ENCODE data around the gene COL27A1. TPM values are rescaled to one million over a fixed set of nuclear protein-coding genes. Genes with fewer than 3 reads are reported as not detected.

COL27A1 gene
- polyA plus RNA-seq, 2 of the 4 experiments (the other 2 are of a cell fraction): 6.9 to 20.6 TPM

- ChIA-PET POLR2A (interaction anchor here (1.0 kb wide), 1 partner anchor 10 kb away, joined by 3 read pairs; no protein-coding TSS in a partner anchor), CTCF (interaction anchor here (0.8 to 10.0 kb wide), 14 partner anchors 9 to 208 kb away, joined by 3 to 191 read pairs (median 6); partner anchors contain the start of genes AMBP and COL27A1)
- H3K27ac ChIP-seq: peak overlapping the region; percentile 70 to 88
- H3K9me3 ChIP-seq: 0 out of 3 replicates have a peak, but pooled peaks cover under 1% of the 10 kb centered on the region
- no peak for ATAC-seq
- no peak overlapping the region for H3K4me3 ChIP-seq
- TF ChIP-seq RFX5 (IDR thresholded peaks at IDR 0.05) (no peak), FOSB (CRISPR knock-in tag; IDR thresholded peaks at IDR 0.05) (no peak), MAZ (IDR thresholded peaks at IDR 0.05; ENCODE audit: borderline replicate concordance, low read depth, low read length) (no peak), RAD21 (conservative IDR thresholded peaks at IDR 0.05 in 1 of 2, IDR thresholded peaks at IDR 0.05 in 1 of 2) (no peak), CBX2 (IDR thresholded peaks at IDR 0.05; ENCODE audit: borderline replicate concordance, low read depth) (no peak), POLR2AphosphoS2 (conservative IDR thresholded peaks at IDR 0.05; ENCODE audit: low read length) (no peak), SREBF2 (IDR thresholded peaks at IDR 0.05) (no peak), CHD4 (IDR thresholded peaks at IDR 0.05; ENCODE audit: borderline replicate concordance) (no peak), CHD2 (IDR thresholded peaks at IDR 0.05; ENCODE audit: low read length, partially characterized antibody) (no peak), JUN (IDR thresholded peaks at IDR 0.05) (no peak), HOXA7 (CRISPR knock-in tag; IDR thresholded peaks at IDR 0.05) (no peak)
- WGBS (ENCODE audit: missing lambda C conversion rate): 84% methylated on average over 12 of the region's 13 CpGs
- FAIRE-seq: no peak
- peaks cover 51% of the 10 kb centered on the region for H3K4me1 ChIP-seq
- no peak for DNase-seq (ENCODE audit: low read depth in 1 of 2, low spot score in 1 of 2)
- H3K4me2 ChIP-seq: peak overlapping the region; percentile 49; the same call in 2 of the 3 replicates
These were observed 133.8 kb downstream of the COL27A1 start for GRCh38 chr9:114289106-114289505.

GRCh38 chr9:114289571-114290481 lies 134.5 kb downstream of the COL27A1 start:
- peaks cover 7% of the 10 kb centered on the region; the same call in 2 of the 3 replicates for H3K9me3 ChIP-seq
- 100% methylated on average over 5 of the region's 13 CpGs for WGBS (ENCODE audit: missing lambda C conversion rate)
- no peak overlapping the region for H3K4me3 ChIP-seq
- peaks cover 51% of the 10 kb centered on the region for H3K4me1 ChIP-seq
- DNase-seq (ENCODE audit: low read depth in 1 of 2, low spot score in 1 of 2) (no peak), FAIRE-seq (no peak), ATAC-seq (no peak)
- peak overlapping the region; percentile 70 to 88; a peak in 5 of 6 replicates for H3K27ac ChIP-seq
- POLR2A ChIA-PET: no interaction called here
- H3K4me2 ChIP-seq: peak overlapping the region; percentile 49; the same call in 2 of the 3 replicates
- TF ChIP-seq MAZ (IDR thresholded peaks at IDR 0.05; ENCODE audit: borderline replicate concordance, low read depth, low read length): no peak
- no peak for TF ChIP-seq TP53 (CRISPR knock-in tag; IDR thresholded peaks at IDR 0.05)
- TF ChIP-seq MAX (IDR thresholded peaks at IDR 0.05): no peak
- no peak for TF ChIP-seq BHLHE40 (IDR thresholded peaks at IDR 0.05; ENCODE audit: low read depth, low read length)
- TF ChIP-seq EHMT2 (IDR thresholded peaks at IDR 0.05; ENCODE audit: low read depth): no peak
- TF ChIP-seq HMGXB4 (CRISPR knock-in tag; IDR thresholded peaks at IDR 0.05; ENCODE audit: borderline replicate concordance): no peak
- no peak for TF ChIP-seq ELK1 (IDR thresholded peaks at IDR 0.05; ENCODE audit: low read depth, low read length)
- no peak for TF ChIP-seq HOXB5 (CRISPR knock-in tag; IDR thresholded peaks at IDR 0.05)
- no peak for TF ChIP-seq MAFK (IDR thresholded peaks at IDR 0.05; ENCODE audit: partially characterized antibody)
- TF ChIP-seq POLR2AphosphoS2 (conservative IDR thresholded peaks at IDR 0.05; ENCODE audit: low read length): no peak
- no peak for TF ChIP-seq NR3C1 (IDR thresholded peaks at IDR 0.05)
- TF ChIP-seq PHF8 (IDR thresholded peaks at IDR 0.05; ENCODE audit: borderline replicate concordance, low read depth): no peak
- TF ChIP-seq RNF2 (IDR thresholded peaks at IDR 0.05; ENCODE audit: borderline replicate concordance, low read depth): no peak
- TF ChIP-seq GATA3 (IDR thresholded peaks at IDR 0.05; ENCODE audit: borderline replicate concordance): no peak
- CTCF ChIA-PET: interaction anchor here (1.0 to 10.0 kb wide), 38 partner anchors 9 to 486 kb away, joined by 3 to 216 read pairs (median 9); partner anchors contain the start of genes AMBP, COL27A1 and KIF12

Data from A549 (cell line).